ENCODE measurements around the gene NAPG. TPM values are rescaled to one million over a fixed set of nuclear protein-coding genes. Genes with fewer than 3 reads are reported as not detected.

Gene NAPG
- total RNA-seq, 2 donors from 2014 or later, result 35.3 to 42.9 TPM

- Mint-ChIP-seq H3K4me3 (peak overlapping the region; percentile 88), H3K27me3 (ENCODE audit: insufficient read depth) (no peaks in the 10 kb centered on the region), H3K9me3 (no peaks in the 10 kb centered on the region), H3K4me1 (peaks cover 20% of the 10 kb centered on the region), H3K36me3 (ENCODE audit: low read depth) (peaks cover 3% of the 10 kb centered on the region), H3K27ac (no peak overlapping the region)
- H3K36me3 ChIP-seq (ENCODE audit: control insufficient read depth, insufficient read depth, low read length), result no peaks in the 10 kb centered on the region
- DNase-seq, result no peak
- 87 to 100% methylated on average over 6 to 7 of the region's 7 CpGs for WGBS, 2 experiments (ENCODE audit: insufficient coverage in 1 of 2, insufficient read length in 1 of 2)
- H3K9ac ChIP-seq (ENCODE audit: extremely low read depth, low read length, poor library complexity, severe bottlenecking), result no peak overlapping the region
- no peak overlapping the region for H3K27ac ChIP-seq (ENCODE audit: low read depth, low read length)
- no peaks in the 10 kb centered on the region for H3K4me1 ChIP-seq (ENCODE audit: control insufficient read depth, insufficient read depth, low read length)
- no peak for TF ChIP-seq CTCF (conservative IDR thresholded peaks at IDR 0.05)
- H3K9me3 ChIP-seq (ENCODE audit: control insufficient read depth, low read length), result no peaks in the 10 kb centered on the region
- H3K4me3 ChIP-seq (ENCODE audit: low read length), result peak overlapping the region; percentile 96
- H3K27me3 ChIP-seq (ENCODE audit: control insufficient read depth, insufficient read depth, low read length, poor library complexity, severe bottlenecking), result no peaks in the 10 kb centered on the region
These were observed 496 bp upstream of the NAPG start for GRCh38 chr18:10525371-10525691.

- H3K4me3 Mint-ChIP-seq, result peak overlapping the region; percentile 88
- no peaks in the 10 kb centered on the region for H3K9me3 Mint-ChIP-seq
- peaks cover 3% of the 10 kb centered on the region for H3K36me3 Mint-ChIP-seq (ENCODE audit: low read depth)
- H3K36me3 ChIP-seq (ENCODE audit: control insufficient read depth, insufficient read depth, low read length), result no peaks in the 10 kb centered on the region
- H3K9ac ChIP-seq (ENCODE audit: extremely low read depth, low read length, poor library complexity, severe bottlenecking), result peak overlapping the region; percentile 56
- H3K27ac Mint-ChIP-seq, result peak overlapping the region; percentile 92
- no peak overlapping the region for H3K27ac ChIP-seq (ENCODE audit: low read depth, low read length)
- DNase-seq, result no peak
- H3K4me1 Mint-ChIP-seq, result peaks cover 21% of the 10 kb centered on the region
- H3K4me1 ChIP-seq (ENCODE audit: control insufficient read depth, insufficient read depth, low read length), result no peaks in the 10 kb centered on the region
- H3K27me3 ChIP-seq (ENCODE audit: control insufficient read depth, insufficient read depth, low read length, poor library complexity, severe bottlenecking), result no peaks in the 10 kb centered on the region
- peak overlapping the region; percentile 96 for H3K4me3 ChIP-seq (ENCODE audit: low read length)
- H3K27me3 Mint-ChIP-seq (ENCODE audit: insufficient read depth), result no peaks in the 10 kb centered on the region
- 10 to 14% methylated on average over 8 to 11 of the region's 11 CpGs for WGBS, 2 experiments (ENCODE audit: insufficient coverage in 1 of 2, insufficient read length in 1 of 2)
- H3K9me3 ChIP-seq (ENCODE audit: control insufficient read depth, low read length), result no peaks in the 10 kb centered on the region
- peak; percentile 15 for TF ChIP-seq CTCF (conservative IDR thresholded peaks at IDR 0.05)
These were observed 728 bp downstream of the NAPG start for GRCh38 chr18:10526561-10526949.

- peaks cover 21% of the 10 kb centered on the region for H3K4me1 Mint-ChIP-seq
- Histone ChIP-seq H3K36me3 (ENCODE audit: control insufficient read depth, insufficient read depth, low read length) (peaks cover 16% of the 10 kb centered on the region), H3K9me3 (ENCODE audit: control insufficient read depth, low read length) (no peaks in the 10 kb centered on the region), H3K4me3 (ENCODE audit: low read length) (no peak overlapping the region), H3K27ac (ENCODE audit: low read depth, low read length) (no peak overlapping the region), H3K4me1 (ENCODE audit: control insufficient read depth, insufficient read depth, low read length) (no peaks in the 10 kb centered on the region), H3K27me3 (ENCODE audit: control insufficient read depth, insufficient read depth, low read length, poor library complexity, severe bottlenecking) (no peaks in the 10 kb centered on the region), H3K9ac (ENCODE audit: extremely low read depth, low read length, poor library complexity, severe bottlenecking) (no peak overlapping the region)
- H3K36me3 Mint-ChIP-seq (ENCODE audit: low read depth), result peaks cover 6% of the 10 kb centered on the region
- H3K27ac Mint-ChIP-seq, result no peak overlapping the region
- TF ChIP-seq CTCF (conservative IDR thresholded peaks at IDR 0.05), result no peak
- no peak for DNase-seq
- no peaks in the 10 kb centered on the region for H3K27me3 Mint-ChIP-seq (ENCODE audit: insufficient read depth)
- H3K4me3 Mint-ChIP-seq, result no peak overlapping the region
- WGBS, 2 experiments (ENCODE audit: insufficient coverage in 1 of 2, insufficient read length in 1 of 2), result 81 to 91% methylated on average over 3 of the region's 3 CpGs
- no peaks in the 10 kb centered on the region for H3K9me3 Mint-ChIP-seq
These were observed 2.6 kb downstream of the NAPG start for GRCh38 chr18:10528439-10528838.

All from endodermal cell (in vitro differentiated cells).